Ishikawa (cell line): Measurements from ENCODE around the gene RCAN2.

Experiments
- CEBPB ChIP-seq: IDR thresholded peaks from 2 replicates; pipeline ENCODE4 v1.6.1; 2012
- CREB1 ChIP-seq: IDR thresholded peaks from 2 replicates; pipeline ENCODE4 v1.6.1; 2012; ENCODE audit warnings: low read depth
- EGR1 ChIP-seq: IDR thresholded peaks from 2 replicates; pipeline ENCODE4 v1.6.1; 2012
- EP300 ChIP-seq: IDR thresholded peaks from 2 replicates; pipeline ENCODE4 v1.6.1; 2012; ENCODE audit warnings: borderline replicate concordance
- FOXM1 ChIP-seq: IDR thresholded peaks from 2 replicates; pipeline ENCODE4 v1.6.1; 2012; ENCODE audit warnings: low read depth, borderline replicate concordance
- NFIC ChIP-seq: IDR thresholded peaks from 2 replicates; pipeline ENCODE4 v1.6.1; 2012
- RAD21 ChIP-seq: IDR thresholded peaks from 2 replicates; pipeline ENCODE4 v1.6.1; 2012; ENCODE audit warnings: low read depth
- TAF1 ChIP-seq: IDR thresholded peaks from 2 replicates; pipeline ENCODE4 v1.6.1; 2012; ENCODE audit warnings: low read depth, mild to moderate bottlenecking
- TCF12 ChIP-seq: IDR thresholded peaks from 2 replicates; pipeline ENCODE4 v1.6.1; 2012; ENCODE audit warnings: low read depth
- TEAD4 ChIP-seq: IDR thresholded peaks from 2 replicates; pipeline ENCODE4 v1.6.1; 2012
- YY1 ChIP-seq: IDR thresholded peaks from 2 replicates; pipeline ENCODE4 v1.6.1; 2012; ENCODE audit warnings: low read depth
- ZBTB7A ChIP-seq: IDR thresholded peaks from 2 replicates; pipeline ENCODE4 v1.6.1; 2012; ENCODE audit warnings: low read depth
- TF ChIP-seq, protein P1 (sequence below): IDR thresholded peaks from 2 replicates; pipeline ENCODE4 v1.6.1; 2012; ENCODE audit warnings: low read depth, mild to moderate bottlenecking
- TF ChIP-seq, protein P2 (sequence below): IDR thresholded peaks from 2 replicates; pipeline ENCODE4 v1.6.1; 2012
- TF ChIP-seq, protein P3 (sequence below): IDR thresholded peaks from 2 replicates; pipeline ENCODE4 v1.6.1; 2012

The RCAN2 gene

DNA sequence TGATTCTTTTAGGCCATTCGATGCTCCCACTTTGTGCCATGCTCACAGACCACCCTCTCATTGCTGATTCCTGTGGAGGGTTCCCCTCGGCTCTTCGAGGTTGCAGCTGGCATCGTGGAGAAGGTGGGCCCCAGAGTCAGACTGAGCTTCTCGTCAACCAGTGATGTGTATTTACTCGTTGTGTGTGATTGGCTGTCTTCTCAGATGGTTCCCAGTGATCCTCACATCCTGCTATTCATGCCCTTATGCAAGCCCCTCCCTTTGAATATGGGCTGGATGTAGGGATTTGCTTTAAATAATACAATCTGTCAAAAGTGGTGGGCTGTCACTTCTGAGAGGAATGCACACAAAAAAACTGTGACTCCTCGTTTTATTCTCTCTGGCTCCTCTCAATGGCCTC lies 220.9 kb downstream of the RCAN2 start:
- TF ChIP-seq CEBPB (no peak), EGR1 (no peak), NFIC (no peak), CREB1 (no peak), TCF12 (no peak), TEAD4 (no peak), TAF1 (no peak), ZBTB7A (no peak), YY1 (no peak), RAD21 (no peak), EP300 (no peak), FOXM1 (no peak)
- TF ChIP-seq, protein P1, sequence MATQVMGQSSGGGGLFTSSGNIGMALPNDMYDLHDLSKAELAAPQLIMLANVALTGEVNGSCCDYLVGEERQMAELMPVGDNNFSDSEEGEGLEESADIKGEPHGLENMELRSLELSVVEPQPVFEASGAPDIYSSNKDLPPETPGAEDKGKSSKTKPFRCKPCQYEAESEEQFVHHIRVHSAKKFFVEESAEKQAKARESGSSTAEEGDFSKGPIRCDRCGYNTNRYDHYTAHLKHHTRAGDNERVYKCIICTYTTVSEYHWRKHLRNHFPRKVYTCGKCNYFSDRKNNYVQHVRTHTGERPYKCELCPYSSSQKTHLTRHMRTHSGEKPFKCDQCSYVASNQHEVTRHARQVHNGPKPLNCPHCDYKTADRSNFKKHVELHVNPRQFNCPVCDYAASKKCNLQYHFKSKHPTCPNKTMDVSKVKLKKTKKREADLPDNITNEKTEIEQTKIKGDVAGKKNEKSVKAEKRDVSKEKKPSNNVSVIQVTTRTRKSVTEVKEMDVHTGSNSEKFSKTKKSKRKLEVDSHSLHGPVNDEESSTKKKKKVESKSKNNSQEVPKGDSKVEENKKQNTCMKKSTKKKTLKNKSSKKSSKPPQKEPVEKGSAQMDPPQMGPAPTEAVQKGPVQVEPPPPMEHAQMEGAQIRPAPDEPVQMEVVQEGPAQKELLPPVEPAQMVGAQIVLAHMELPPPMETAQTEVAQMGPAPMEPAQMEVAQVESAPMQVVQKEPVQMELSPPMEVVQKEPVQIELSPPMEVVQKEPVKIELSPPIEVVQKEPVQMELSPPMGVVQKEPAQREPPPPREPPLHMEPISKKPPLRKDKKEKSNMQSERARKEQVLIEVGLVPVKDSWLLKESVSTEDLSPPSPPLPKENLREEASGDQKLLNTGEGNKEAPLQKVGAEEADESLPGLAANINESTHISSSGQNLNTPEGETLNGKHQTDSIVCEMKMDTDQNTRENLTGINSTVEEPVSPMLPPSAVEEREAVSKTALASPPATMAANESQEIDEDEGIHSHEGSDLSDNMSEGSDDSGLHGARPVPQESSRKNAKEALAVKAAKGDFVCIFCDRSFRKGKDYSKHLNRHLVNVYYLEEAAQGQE: no peak
- TF ChIP-seq, protein P2, sequence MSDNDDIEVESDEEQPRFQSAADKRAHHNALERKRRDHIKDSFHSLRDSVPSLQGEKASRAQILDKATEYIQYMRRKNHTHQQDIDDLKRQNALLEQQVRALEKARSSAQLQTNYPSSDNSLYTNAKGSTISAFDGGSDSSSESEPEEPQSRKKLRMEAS: no peak
- TF ChIP-seq, protein P3, sequence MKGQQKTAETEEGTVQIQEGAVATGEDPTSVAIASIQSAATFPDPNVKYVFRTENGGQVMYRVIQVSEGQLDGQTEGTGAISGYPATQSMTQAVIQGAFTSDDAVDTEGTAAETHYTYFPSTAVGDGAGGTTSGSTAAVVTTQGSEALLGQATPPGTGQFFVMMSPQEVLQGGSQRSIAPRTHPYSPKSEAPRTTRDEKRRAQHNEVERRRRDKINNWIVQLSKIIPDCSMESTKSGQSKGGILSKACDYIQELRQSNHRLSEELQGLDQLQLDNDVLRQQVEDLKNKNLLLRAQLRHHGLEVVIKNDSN: no peak

DNA sequence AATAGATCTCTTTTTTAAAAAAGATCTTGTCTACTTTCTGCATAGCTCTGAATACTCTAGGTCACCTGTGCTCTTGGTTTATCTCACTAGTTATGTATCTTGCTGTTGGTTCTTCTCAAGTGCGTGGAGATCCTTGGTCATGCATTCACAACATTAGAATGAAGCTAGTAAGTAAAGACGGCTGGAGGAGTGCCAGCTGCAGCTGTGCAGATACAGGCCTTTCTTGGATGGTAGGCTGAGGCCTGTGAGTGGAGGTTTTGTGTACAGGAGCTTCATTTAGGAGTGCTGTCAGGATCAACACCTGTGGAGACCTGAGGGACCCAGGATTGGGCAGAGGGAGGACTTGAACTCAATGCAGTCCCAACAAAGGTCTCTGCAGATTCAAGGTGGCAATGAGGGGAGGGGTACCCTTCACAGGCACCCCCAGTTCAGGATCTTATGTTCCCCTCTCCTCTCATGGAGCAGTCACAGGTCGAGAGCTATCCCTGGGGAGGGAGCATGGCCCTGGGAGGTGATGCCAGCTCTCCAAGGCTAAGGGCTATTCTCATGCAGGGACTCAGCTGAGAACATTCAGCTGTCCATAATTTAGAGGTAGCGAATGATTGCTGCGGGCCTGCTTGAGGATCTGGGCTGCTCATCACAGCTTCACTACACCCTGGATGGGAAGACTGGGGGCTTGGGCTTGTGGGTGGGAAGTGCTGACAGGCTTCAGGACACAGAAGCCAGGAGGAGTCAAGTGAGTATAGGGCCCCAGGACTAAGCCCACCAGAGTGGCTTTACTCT lies 221.6 kb downstream of the RCAN2 start:
- TF ChIP-seq RAD21 (no peak), ZBTB7A (no peak), TAF1 (no peak), CEBPB (no peak)
- TF ChIP-seq, protein P1: no peak
- TF ChIP-seq, protein P3: no peak

DNA sequence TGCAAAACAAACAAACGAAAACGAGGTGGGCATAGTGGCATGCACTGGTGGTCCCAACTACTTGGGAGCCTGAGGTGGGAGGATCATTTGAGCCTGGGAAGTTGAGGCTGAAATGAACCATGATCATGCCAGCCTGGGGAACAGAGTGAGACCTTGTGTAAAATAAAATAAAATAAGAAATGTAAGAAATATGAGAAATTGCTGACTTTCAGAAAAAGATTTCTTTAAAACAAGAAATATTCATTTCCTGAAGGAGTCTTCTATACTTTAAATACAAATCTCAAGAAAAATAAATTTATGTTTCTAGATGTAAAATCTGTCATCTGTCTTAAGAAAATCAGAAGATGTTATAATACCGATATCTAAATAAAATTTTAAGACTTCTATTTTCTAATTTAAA lies 223.7 kb downstream of the RCAN2 start:
- TF ChIP-seq YY1 (no peak), ZBTB7A (no peak), CREB1 (no peak), TAF1 (no peak)

DNA sequence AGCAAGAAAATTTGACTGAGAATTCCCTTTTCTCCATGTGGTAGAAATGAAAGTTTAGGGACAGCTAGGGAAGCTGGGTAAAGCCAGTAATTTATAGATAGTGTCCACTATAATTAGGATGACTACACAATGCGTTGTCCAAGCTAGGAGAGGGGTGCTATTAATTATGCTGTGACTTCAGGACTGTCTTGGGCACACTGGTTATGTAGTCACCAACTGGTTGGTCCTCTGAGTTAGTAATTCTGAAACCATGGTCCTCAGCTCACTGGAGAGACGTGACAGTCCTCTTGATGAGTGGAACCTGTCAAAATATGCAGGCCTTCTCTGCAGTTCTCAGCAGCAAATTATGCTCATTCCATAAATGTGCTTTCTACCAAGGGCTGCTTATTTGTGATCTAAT lies 225.9 kb downstream of the RCAN2 start:
- TF ChIP-seq NFIC (no peak), CEBPB (no peak), TAF1 (no peak), TCF12 (no peak), ZBTB7A (no peak), RAD21 (no peak)
- TF ChIP-seq, protein P1: no peak
- TF ChIP-seq, protein P3: no peak

DNA sequence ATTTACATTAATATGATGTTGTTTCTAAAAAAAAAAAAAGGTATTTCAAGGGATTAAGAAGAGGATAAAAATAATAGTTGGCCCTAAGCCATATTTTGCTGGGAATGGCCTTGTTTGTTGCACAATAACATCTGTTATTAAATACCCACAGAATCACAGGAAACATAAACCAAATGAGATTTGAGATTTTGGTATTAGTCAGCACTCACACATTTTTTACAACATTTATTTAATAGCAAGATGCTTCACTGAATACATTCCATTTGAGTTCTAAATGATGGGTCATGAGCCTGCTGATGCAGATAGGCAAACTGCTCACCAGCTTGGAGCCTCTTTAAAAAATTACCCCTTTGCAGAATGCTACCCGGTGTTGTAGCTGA lies 227.6 kb downstream of the RCAN2 start:
- TF ChIP-seq CEBPB: no peak
- no peak for TF ChIP-seq RAD21
